Measurements from ENCODE around the gene NOVA1.

The NOVA1 gene

GRCh38 chr14:26594148-26594547, 3.7 kb downstream of the NOVA1 start:
- no peak for DNase-seq (ENCODE audit: low read depth in 4 of 4, low spot score in 1 of 4)

- no peak for DNase-seq (ENCODE audit: low read depth in 4 of 4, low spot score in 1 of 4)
Observed at GRCh38 chr14:26593357-26593756, 4.5 kb downstream of the NOVA1 start.

- DNase-seq (ENCODE audit: low read depth in 4 of 4, low spot score in 1 of 4), result no peak
Observed at GRCh38 chr14:26589925-26590324, 7.9 kb downstream of the NOVA1 start.

DNA sequence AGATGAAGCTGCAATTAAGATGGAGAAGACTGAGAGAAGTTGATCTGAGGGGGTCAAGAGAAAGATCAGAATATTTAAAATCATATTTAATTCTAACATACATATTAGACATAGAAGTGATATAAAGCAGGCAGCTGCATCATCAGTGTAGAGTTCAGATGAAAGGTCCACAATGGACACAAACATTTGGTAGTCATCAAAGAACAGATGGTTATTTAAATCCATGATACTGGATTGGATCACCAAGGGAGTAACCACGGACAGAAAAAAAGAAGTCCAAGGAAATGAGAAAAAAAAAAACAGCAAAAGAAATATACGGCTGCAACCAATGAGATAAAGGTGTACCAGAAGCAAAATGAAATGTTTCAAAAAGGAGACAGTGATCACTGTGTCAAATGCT, 20.1 kb downstream of the NOVA1 start:
- DNase-seq (ENCODE audit: low read depth in 4 of 4, low spot score in 1 of 4), result no peak

GRCh38 chr14:26554069-26554772, 43.6 kb downstream of the NOVA1 start:
- DNase-seq (ENCODE audit: low read depth in 4 of 4, low spot score in 1 of 4), result no peak

- DNase-seq (ENCODE audit: low read depth in 4 of 4, low spot score in 1 of 4), result no peak
Observed at GRCh38 chr14:26549571-26549970, 48.3 kb downstream of the NOVA1 start.

- no peak for DNase-seq (ENCODE audit: low read depth in 4 of 4, low spot score in 1 of 4)
Observed at GRCh38 chr14:26548406-26548805, 49.4 kb downstream of the NOVA1 start.

DNA sequence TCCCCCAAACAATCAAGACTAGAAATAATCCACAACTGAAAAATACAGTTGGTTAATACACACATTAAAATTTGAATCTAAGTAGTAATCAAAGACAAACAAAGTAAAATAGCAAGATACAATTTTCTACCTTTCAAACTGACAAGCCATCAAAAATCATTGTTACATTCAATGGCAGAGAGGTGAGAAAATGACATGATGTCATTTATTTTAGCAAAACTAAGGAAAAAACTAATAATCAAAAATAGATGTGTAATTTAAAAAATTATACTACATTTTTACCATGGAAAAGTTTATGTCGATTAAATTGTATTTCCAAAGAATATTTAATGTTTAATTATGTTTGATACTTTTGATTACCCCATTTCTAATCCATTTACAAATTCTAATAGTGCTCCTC, 59.7 kb downstream of the NOVA1 start:
- DNase-seq (ENCODE audit: low read depth in 4 of 4, low spot score in 1 of 4), result no peak

DNA sequence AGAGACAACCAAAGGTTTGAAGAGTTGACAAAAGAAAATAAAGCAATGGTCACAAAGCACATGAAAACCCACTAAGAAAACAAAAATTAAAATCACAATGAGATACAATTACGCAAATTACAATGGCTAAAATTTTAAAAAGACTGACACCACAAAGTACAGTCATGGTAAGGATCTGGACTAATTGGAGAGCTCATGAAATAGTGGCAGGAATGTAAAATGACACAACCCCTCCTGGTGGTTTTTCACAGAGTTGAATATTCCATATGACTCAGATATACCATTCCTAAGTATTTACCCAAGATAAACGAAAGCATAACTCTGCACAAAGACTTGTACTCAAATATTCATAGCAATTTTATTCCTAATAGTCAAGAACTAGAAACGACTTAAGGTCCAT, 65.9 kb downstream of the NOVA1 start:
- no peak for DNase-seq (ENCODE audit: low read depth in 4 of 4, low spot score in 1 of 4)

- DNase-seq (ENCODE audit: low read depth in 4 of 4, low spot score in 1 of 4), result no peak
Observed at GRCh38 chr14:26528415-26529182, 69.2 kb downstream of the NOVA1 start.

GRCh38 chr14:26527095-26527494, 70.7 kb downstream of the NOVA1 start:
- DNase-seq (ENCODE audit: low read depth in 4 of 4, low spot score in 1 of 4), result no peak

DNA sequence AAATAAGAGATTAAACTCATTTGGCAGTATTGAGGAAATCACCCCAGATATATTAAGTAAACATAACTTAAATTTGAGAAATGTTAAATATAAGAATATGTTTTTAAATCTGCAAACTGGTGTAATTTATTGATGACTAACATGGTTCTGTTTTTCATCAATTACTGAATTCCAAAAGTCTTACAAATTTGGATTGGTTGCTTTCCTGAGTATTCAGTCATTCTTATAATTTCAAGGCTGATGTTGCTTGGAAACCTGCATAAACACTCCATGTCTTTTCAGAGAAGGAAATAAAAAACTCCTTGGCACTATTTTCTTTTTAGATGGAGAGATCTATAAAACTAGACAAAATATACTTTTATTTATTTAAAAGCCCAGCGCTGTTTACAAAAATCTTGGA, 71.7 kb downstream of the NOVA1 start:
- DNase-seq (ENCODE audit: low read depth in 4 of 4, low spot score in 1 of 4), result no peak

- no peak for DNase-seq (ENCODE audit: low read depth in 4 of 4, low spot score in 1 of 4)
Observed at GRCh38 chr14:26525085-26525484, 72.7 kb downstream of the NOVA1 start.

GRCh38 chr14:26522967-26523366, 74.9 kb downstream of the NOVA1 start:
- no peak for DNase-seq (ENCODE audit: low read depth in 4 of 4, low spot score in 1 of 4)

DNA sequence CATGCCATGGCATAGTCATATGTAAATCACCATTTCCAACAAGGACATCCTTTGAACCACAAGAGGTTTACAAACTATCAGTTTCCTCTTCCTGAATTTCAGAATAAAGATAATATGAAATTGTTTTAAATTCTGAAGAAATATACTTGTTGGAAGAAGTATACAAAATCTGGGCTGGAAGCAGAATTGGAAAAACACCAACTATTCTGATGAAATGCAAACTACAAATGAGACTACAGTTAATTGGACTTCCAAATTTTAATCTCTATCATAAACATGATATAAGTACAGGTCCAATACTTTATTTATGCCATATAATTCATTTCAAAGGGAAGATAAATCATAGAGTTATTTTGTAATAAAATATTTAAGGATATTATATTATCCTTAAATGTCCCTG, 80.1 kb downstream of the NOVA1 start:
- no peak for DNase-seq (ENCODE audit: low read depth in 4 of 4, low spot score in 1 of 4)

- no peak for DNase-seq (ENCODE audit: low read depth in 4 of 4, low spot score in 1 of 4)
Observed at GRCh38 chr14:26500028-26500427, 97.8 kb downstream of the NOVA1 start.

GRCh38 chr14:26499546-26499945, 98.3 kb downstream of the NOVA1 start:
- DNase-seq (ENCODE audit: low read depth in 4 of 4, low spot score in 1 of 4), result no peak

- no peak for DNase-seq (ENCODE audit: low read depth in 4 of 4, low spot score in 1 of 4)
Observed at GRCh38 chr14:26486922-26487321, 110.9 kb downstream of the NOVA1 start.

DNA sequence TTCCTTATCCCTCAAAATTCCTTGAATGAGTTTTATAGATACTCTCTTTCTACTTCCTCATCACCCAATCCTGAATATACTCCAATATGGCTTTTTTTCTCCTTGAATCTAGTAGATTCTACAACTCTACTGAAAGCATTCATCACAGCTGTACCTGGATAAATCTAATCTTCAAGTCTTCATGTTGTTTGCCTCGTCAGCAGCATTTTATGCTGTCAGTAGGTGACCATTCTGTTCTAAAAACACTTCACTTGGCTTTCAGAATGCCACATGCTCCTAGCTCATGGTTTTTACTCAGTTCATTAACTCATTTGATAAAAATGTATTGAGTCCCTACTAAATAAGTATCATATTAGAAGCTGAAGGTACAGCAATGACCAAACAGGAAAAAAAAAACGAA, 113.3 kb downstream of the NOVA1 start:
- no peak for DNase-seq (ENCODE audit: low read depth in 4 of 4, low spot score in 1 of 4)

- DNase-seq (ENCODE audit: low read depth in 4 of 4, low spot score in 1 of 4), result no peak
Observed at GRCh38 chr14:26478967-26479366, 118.9 kb downstream of the NOVA1 start.

DNA sequence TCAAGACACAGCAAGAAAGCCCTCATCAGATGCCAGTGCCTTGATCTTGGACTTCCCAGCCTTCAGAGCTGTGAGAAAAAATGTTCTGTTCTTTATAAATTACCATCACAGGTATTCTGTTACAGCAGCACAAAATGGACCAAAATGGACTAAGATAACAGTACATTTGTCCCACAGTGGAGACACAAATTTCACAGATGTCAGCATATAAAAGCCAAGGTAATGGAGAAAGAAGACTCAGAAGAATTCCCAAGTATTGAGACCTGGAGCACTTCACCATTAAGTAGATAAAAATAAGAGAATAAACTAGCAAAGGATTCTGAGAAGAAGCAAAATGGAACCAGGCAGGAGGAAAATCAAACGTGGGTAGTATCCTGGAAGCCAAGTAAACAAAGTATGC, 131.0 kb downstream of the NOVA1 start:
- DNase-seq (ENCODE audit: low read depth in 4 of 4, low spot score in 1 of 4), result no peak

GRCh38 chr14:26463136-26463535, 134.7 kb downstream of the NOVA1 start:
- DNase-seq (ENCODE audit: low read depth in 4 of 4, low spot score in 1 of 4), result no peak

- no peak for DNase-seq (ENCODE audit: low read depth in 4 of 4, low spot score in 1 of 4)
Observed at GRCh38 chr14:26454105-26454504, 143.7 kb downstream of the NOVA1 start.

All from stimulated activated CD4-positive, alpha-beta T cell treated with anti-CD3 and anti-CD28 coated beads, Interleukin-1b, Interleukin-23, amount 100 ng/mL, for 24 hours (primary cell).